Erythroblast (primary cell): ENCODE data around the gene UBE4B.
"Not testable (repeated sequence)": the region's sequence is repeated elsewhere in the genome, so short reads cannot be mapped to it uniquely, and the experiment has no call there.

Experiments
- DNase-seq, 2 experiments: peaks; one replicate each; lab custom pipeline; 2025; lab: John Stamatoyannopoulos, UW
- GATA1 ChIP-seq: IDR thresholded peaks from 2 replicates; pipeline ENCODE4 v1.6.1; 2011; ENCODE audit warnings: low read depth, mild to moderate bottlenecking, control low read depth, low read length, moderate library complexity
- POLR2A ChIP-seq: IDR thresholded peaks from 2 replicates; pipeline ENCODE4 v1.6.1; 2011; ENCODE audit warnings: mild to moderate bottlenecking, low read length

Gene UBE4B

GRCh38 chr1:10204003-10204642 is 171.4 kb downstream of the UBE4B start:
- DNase-seq = no peak

GRCh38 chr1:10205206-10205605 is 172.4 kb downstream of the UBE4B start:
- not testable (repeated sequence) for DNase-seq

More at GRCh38 chr1:10204003-10204642, 171.4 kb downstream of the UBE4B start:
- no peak for TF ChIP-seq GATA1
- no peak for TF ChIP-seq POLR2A

GRCh38 chr1:10207810-10208209 is 175.1 kb downstream of the UBE4B start:
- no peak for TF ChIP-seq POLR2A
- TF ChIP-seq GATA1 = no peak

DNA sequence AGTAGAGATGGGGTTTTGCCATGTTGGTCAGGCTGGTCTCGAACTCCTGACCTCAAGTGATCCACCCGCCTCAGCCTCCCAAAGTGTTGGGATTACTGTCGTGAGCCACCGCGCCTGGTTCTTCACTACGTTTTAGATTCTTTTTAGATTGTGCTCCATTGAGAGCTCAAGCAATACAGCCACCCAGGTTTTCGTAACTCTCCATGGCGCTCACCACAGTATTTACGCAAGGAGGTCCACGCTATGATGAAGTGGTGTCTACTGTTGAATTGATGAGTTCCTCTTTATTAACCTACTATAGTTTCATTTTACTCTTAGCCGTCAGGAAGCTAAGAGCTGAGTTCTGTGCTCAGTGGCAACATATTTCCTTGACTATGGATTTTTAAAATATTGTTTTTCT is 175.8 kb downstream of the UBE4B start:
- no peak for DNase-seq
- TF ChIP-seq GATA1 = no peak
- no peak for TF ChIP-seq POLR2A

More at GRCh38 chr1:10207810-10208209, 175.1 kb downstream of the UBE4B start:
- DNase-seq = no peak

DNA sequence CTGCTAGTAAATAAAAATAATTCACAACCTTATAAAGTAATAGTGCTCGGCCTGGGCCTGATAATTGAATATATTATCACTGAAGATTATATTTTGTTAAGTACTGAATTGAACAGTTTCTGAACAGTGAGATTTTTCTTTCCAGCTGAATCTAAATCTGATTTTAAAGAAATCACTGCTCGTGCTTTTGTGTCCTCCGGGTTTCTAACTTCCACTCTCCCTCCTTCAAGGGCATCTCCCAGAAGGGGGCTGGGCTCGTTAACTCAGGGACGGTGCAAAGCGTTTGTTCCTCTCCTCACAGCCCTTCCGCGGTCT is 176.8 kb downstream of the UBE4B start:
- no peak for DNase-seq
- TF ChIP-seq GATA1 = no peak
- no peak for TF ChIP-seq POLR2A

DNA sequence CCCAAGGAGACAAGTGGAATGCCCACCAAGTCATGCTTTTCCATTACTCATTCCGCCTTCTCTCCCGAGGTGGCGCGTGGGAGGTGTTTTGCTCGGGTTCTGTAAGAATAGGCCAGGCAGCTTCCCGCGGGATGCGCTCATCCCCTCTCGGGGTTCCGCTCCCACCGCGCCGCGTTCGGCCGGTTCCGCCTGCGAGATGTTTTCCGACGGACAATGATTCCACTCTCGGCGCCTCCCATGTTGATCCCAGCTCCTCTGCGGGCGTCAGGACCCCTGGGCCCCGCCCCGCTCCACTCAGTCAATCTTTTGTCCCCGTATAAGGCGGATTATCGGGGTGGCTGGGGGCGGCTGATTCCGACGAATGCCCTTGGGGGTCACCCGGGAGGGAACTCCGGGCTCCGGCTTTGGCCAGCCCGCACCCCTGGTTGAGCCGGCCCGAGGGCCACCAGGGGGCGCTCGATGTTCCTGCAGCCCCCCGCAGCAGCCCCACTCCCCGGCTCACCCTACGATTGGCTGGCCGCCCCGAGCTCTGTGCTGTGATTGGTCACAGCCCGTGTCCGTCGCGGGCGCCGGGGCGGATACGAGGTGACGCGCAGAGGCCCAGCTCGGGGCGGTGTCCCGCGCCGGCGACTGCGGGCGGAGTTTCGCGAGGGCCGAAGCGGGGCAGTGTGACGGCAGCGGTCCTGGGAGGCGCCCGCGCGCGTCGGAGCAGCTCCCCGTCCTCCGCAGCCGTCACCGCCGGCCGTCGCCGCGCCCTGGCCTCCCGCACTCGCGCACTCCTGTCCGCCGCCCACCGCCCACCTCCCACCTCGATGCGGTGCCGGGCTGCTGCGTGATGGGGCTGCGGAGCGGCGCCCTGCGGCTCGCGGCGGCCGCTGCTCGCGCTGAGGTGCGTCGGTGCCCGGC is 177.4 kb downstream of the UBE4B start, which contains the start of gene KIF1B:
Gene KIF1B, plus strand, starts transcription at position 666 of the 906 bp plus-strand sequence. CDS start 21,759 bp downstream, outside the sequence.
- TF ChIP-seq POLR2A (no peak), GATA1 (no peak)
- DNase-seq = peak; percentile 98 to 99

GRCh38 chr1:10210841-10211804 is 178.4 kb downstream of the UBE4B start:
- DNase-seq = peak; percentile 43 to 50
- no peak for TF ChIP-seq GATA1
- TF ChIP-seq POLR2A = no peak

- TF ChIP-seq GATA1 (no peak), POLR2A (no peak)
- DNase-seq = peak; percentile 30 to 34
Observed at GRCh38 chr1:10211805-10212410, 179.2 kb downstream of the UBE4B start.

GRCh38 chr1:10212476-10212875 is 179.7 kb downstream of the UBE4B start:
- no peak for DNase-seq
- TF ChIP-seq POLR2A = no peak
- no peak for TF ChIP-seq GATA1

- TF ChIP-seq POLR2A = no peak
- TF ChIP-seq GATA1 = no peak
- DNase-seq = no peak
Observed at GRCh38 chr1:10213186-10213705, 180.5 kb downstream of the UBE4B start.

- no peak for DNase-seq
- TF ChIP-seq POLR2A = no peak
- no peak for TF ChIP-seq GATA1
Observed at GRCh38 chr1:10216090-10216749, 183.5 kb downstream of the UBE4B start.

- TF ChIP-seq POLR2A = no peak
- TF ChIP-seq GATA1 = no peak
- no peak for DNase-seq
Observed at GRCh38 chr1:10217748-10218441, 185.1 kb downstream of the UBE4B start.
